IPS-NIHi11 (cell line): ENCODE measurements around the gene GRIA4.

Experiments used
- DNase-seq: peaks from one replicate; pipeline ENCODE4 v3.0.0; 2012; ENCODE audit warnings: mixed read lengths, low spot score

The GRIA4 gene

DNA sequence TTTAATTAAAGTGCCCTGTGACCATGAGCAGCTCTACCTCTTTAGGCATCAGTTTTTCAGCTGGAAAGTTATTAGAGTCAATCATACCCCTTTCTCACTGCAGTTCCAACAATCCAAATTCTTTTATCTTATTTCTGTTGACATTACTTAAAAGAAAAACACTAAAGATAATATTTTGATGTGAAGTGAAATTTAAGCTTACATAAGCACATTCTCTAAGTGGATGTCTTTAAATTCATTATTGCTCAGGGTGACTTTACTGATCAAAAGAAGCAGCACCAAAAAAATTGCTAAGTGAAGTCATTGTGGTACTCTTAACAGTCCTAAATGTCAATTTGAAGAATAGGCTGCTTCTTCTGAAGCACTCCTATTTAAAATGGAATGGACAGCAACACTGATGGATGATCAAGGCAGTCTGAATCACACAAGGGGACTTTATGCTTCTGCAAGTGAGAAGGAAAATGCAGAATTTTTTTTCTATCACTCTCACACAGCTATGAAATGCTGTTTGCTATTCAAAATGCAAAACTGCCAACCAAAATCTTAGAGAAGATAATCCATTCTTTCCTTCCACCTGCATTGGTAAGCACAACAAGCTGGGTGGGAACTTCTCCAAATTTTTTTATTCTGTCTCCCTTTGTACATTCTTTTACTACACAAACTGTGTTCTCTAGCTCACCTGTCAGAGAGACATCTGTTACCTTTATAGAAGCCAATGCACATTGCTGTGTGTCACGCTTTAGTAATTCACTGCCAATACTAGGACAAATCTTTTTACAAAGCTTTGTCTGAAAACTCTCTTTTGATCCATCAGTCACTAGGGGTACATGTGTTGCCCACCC is 179.9 kb downstream of the GRIA4 start:
- DNase-seq: no peak

DNA sequence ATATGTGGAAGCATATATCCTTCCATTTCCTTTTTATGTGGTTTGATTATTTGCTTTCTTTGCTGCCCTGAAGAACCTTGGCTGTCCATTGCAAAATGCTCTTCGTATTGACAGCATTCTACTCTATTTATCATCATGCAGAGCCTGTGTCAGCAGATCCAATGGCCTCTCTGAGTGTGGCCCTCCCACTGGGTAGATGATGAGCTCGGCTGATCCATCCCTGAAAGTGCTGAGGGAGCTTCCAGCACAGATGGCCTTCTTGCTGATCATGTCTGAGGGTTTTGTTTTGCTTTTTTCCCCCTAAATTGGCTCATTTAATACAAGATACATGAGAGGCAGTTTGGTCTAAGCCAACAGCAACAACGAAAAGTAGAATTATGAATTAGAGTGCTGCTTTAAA is 181.0 kb downstream of the GRIA4 start:
- no peak for DNase-seq

DNA sequence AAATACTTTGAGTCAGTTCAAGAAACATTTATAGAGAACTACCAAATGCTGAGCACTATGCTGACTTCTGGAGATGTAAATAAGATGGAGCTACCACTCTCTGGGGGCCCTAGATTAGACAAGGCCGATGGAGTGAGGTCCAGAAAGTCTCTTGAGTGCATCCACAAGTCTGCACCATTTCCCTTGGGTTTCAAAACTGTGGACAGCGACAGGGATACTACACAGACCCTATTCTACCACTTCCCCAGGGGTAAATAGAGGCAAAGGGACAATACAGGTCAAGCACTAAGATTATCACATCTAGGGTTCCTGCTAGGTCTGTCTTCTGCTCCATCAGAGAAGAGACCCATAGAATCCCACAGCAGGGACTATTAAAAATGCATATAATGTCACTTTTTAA is 183.2 kb downstream of the GRIA4 start:
- no peak for DNase-seq

DNA sequence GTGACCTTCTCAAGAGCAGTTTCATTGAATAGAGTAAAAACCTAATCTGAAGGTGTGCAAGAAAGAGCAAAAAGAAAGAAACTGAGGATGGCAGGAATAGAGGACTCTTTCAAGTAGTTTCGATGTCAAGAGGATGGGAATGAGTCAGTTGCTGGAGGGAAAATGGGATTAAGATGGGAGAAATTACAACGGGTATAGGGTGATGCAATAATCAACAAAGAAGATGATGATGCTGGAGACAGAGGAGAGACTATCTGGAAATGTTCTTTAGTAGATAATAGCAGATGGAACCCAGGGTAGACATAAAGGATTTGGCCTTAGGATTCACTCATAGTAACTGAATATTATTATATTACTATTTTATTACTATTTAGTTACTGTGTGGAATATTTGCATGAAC is 189.4 kb downstream of the GRIA4 start:
- DNase-seq: no peak

DNA sequence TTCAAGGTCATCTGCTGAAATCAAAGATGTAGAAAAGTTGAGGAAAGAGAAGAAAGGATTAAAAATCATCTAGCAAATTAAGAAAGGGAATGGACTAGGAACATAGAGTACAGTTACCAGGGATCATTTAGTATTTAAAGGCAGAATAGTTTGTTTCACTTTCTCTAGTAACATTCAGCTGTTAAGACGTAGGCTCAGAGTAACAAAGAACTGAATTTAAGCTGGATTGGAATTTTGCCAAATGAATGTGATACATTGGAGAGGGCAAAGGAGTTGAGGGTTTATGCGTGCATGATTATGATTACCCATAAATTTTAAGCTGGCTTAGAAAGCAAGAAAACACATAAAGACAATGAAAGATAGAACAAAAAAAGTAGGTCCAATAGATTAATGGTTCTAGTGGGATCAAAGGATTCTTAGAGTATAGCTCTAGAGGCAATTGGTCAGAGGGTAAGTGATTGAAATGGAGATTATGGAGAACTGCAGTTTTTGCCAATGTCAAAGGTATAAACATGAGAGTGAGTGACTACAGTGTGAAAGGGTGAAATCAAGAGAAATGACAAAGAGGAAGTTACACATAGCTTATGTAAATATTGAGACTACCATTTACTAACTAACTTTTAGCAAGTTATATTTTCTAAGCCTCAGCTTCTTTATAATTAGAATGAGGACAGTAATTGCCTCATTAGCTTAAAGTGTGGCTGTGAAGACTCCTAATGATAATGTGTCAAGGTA is 190.0 kb downstream of the GRIA4 start:
- no peak for DNase-seq

DNA sequence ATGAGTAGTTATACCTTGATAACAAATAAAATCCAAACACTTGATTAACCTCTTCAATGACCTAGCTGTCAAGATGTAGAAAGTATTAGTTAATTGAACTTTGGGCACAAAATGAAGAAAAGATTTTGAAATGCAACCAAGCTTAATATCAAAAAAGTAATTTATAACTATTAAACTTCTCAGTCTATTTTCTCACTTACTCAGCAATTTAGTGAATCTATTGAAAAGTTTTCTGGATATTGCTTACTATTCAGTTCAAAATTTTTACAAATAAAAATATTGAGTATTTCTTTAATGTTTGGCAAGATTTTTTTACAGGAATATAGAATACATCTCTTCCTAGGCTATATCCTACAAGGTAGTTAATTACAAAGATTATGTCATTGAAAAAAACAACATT is 192.5 kb downstream of the GRIA4 start:
- no peak for DNase-seq

DNA sequence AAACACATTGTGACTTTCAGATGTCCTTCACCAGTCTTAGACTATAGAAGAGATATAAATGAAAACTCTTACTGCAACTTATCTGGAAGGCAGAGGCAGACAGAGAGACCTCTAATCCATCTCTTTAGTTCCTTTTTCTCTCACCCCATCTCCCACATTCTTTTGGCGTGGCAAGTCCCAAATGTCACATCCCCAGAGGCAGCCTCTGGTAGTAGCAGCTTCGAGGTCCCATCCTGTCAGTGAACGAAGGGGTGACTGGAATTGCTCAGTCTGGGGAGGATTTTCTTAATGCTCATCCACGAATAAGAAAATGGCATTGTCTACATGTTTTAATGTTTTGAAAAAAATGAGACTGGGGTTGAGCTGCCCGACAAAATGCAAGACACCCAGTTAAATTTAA is 201.4 kb downstream of the GRIA4 start:
- no peak for DNase-seq

DNA sequence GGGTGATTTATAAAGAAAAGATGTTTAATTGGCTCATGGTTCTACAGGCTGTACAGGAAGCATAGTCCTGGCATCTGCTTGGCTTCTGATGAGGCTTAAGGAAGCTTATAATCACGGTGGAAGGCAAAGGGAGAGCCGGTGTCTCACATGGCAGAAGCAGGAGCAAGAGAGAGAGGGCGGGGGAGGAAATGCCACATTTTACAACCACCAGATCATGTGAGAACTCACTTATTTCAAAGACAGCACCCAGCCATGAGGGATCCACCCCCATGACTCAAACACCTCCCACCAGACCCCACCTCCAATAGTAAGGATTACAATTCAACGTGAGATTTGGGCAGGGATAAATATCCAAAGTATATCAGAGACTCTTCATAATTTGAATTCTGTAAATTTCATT is 211.5 kb downstream of the GRIA4 start:
- DNase-seq: no peak

DNA sequence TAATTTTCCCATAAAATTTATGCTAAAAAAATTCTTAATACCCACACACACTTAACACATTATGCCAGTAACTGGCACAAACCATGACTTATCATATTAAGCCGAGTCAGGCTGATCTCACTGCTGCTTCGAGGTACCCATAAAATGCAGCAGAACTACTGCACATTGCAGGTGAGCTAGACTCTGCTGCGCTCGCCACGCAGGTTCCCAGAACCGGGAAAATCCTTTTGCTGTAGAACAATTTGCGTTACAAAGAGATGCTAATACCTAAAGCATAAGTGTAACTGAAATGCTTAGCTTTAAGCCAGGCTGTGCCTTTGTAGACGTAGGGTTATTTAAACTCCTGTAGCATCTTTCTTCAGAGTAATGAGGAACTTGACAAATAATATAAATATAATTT is 211.9 kb downstream of the GRIA4 start:
- no peak for DNase-seq

DNA sequence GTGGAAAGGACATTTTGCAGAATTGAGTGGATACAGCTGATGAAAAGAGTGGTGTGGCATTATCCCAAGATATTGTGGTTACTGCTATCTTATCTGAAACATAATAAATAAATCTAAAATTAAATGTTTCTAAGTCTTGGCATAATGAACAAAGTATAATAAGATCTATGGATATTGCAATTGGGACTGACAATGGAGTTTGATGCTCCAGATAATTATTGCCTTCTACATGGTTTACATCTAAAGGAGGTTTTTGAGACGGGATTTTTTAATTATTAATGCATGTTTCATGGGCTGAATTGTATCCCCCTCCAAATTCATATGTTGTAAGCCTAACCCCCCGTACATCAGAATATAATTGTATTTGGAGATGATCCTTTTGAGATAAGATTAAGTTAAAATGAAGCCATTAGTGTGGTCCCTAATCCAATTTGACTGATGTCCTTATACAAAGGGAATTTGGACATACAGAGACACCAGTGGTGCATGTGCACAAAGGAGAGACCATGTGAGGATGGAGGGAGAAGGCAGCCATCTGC is 213.7 kb downstream of the GRIA4 start:
- DNase-seq: no peak

DNA sequence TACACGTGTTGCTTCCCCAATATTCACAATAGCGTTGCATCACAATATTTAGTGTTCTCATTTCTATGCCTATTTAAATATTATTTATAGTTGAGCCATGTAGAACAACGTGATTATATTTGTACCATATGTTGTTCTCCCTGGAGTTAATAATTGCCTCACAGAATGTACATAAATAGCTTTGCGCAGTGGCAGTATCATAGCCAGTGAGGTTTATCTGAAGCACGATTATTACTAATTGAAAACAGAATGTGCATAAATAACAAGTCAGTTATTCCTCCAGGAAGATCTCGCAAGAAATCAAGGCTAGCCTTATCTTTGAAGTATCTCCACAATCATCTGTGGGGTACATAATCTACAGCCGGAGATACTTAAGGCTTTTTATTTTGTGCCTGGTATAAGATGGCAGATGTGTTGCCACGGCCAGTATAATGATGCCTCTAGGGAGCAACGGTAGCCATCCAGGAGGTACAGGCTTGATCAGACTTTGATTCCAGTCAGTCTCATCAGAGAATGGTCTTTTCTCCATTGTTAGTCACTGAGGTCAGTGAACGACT is 214.7 kb downstream of the GRIA4 start:
- no peak for DNase-seq

DNA sequence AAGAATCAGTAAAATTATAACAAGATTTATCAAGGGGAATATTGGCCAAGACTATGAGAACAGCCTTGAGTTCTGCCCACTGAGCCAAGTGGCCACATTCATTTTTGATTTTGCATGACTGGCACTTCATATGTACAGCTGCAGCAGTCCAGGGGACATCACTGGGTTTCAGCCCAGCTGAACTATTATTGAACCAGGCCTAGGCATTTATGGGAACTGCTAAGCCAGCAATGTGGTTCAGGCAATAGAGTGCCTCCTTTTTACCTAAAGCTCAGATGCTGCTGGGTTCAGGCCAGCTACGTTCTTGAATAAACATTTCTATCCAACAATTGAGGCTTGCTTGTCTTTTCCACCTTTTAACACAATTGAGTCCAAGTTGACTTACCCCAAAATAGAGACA is 215.3 kb downstream of the GRIA4 start:
- DNase-seq: no peak

DNA sequence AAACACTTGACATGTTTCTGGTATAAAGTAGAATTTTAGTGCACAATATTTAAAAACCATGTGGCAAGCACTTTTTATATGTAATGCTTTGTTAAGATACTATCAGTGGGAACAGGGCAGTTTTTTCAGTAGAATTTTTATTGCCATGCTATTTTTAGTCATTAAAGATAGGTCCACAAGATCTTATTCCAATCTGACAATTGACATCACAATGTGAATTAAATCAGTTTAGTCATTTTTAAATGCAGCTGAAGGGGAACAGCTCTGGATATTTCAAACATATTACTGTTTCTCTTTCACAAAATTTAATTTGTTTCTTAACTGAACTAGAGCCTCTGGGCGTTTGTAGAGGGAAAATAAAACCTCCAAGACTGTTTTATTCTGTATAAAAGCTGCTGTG is 218.0 kb downstream of the GRIA4 start:
- DNase-seq: no peak

DNA sequence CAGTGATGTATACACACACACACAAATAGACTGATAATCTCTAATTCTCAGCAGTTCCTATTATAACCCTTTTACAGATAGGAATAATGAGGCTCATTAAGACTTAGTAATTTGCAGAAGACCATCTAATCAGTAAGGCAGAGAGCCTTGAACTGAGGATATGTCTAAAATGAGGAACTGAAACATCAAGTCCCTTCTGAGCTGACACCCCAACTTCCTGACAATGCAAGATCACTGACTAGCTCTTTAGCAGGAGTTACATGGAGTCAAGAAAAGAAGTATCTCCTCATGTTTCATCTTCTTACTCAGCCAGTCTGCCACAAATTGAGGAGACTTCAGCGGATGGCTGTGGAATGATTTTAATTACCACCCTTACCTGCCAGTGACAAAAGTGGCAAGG is 219.2 kb downstream of the GRIA4 start:
- no peak for DNase-seq

DNA sequence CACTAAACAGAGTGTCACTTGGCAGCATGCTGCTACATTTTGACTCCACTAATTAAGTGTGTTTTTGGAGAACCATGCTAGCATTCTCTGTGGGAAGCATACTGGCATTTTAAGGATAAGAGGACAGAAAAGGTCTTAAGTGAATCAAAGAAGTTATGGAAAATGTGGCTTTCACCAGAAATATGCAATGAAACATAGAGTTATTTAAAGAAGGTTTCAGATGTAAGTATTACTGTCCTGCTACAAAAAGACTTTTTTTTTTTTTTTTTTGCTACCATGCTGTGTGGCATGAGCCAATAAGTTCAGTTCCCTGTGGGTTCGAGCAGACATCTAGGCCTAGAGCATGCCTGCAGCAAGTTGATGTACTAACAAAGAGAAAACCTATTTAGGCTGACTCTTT is 224.6 kb downstream of the GRIA4 start:
- no peak for DNase-seq

DNA sequence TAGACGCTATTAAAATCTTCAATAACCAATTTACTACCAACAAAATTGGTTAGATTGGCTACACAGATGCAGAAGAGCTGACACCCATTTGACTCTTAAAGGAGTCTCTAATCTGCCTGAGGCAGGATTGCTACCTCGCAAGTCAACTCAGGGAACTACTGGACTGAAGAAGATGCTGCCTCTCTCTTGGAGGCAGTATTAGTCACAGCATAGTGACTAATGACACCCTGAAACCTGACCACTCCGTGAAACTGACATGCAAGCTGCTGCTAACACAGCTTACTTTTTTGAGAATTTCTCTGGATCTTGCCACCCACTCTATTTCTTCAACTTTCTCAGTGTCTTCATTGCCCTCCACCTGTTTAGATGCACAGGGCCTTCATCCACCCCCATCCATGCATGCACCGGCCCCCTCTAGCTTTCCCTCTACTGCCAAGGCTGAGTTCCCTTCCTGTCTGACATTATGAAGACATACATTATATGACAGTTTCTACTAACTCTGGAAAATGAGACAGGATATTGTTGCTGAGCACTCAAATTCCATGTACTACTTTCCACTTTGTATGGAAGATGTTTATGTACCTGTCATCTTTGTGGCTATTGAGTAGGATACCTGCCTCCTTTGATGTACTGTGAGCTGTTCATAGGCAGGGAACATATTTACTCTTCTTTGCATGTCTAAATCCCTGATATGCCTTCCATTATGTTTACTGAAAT is 229.0 kb downstream of the GRIA4 start:
- DNase-seq: peak; percentile 13

DNA sequence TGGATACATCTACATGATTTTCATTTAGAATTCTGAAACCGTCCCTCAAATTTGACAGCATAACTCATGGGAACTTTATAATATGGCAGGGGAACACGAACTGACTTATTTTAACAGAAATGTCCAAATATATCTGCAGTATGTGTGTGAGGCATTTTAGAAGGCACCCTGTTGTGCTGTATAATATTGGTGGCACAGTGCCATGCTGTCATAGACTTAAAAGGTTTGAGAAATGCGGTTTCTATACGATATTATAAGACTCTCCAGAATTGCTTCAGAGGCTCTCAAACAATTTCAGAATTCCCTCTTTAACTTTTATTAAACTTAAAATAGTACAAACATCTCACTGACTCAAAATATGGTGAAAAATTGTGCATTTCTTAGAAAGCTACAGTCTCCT is 230.5 kb downstream of the GRIA4 start:
- DNase-seq: no peak

DNA sequence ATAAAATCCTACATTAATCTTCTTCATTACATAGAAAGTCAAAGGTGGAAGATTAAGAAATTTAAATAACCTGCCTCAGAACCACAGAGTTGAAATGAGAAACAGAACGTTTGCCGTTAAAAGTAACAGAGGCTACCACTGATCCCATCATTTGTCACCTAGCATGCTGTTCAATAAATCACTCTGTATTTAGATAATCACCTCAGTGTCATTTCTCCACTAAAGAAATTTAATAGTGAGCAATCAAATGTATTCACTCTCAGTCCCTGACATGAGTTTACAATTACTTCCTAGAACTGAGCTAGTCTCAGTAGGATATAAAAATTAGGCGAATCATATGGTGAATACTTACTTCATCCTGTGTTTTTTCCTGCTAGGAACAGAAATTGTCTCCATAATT is 242.5 kb downstream of the GRIA4 start:
- no peak for DNase-seq

DNA sequence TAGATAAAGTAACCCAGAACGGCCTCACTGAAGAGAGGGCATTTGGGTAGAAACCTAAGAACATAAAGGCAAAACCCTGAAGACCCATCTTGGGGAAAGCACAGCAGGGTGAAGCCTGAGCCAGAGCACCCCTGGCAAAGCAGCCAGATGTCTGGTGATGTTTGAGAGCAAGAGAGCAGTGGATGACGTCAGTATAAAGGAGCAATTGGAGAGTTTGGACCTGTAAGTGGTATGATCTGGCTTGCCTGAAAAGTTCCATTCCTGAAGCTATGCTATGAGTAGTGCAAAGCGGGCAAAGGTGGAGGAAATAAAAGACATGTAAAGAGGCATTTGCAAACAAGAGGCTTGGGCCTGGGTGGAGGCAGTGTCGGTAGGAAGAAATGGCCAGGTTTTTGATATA is 244.4 kb downstream of the GRIA4 start:
- no peak for DNase-seq

DNA sequence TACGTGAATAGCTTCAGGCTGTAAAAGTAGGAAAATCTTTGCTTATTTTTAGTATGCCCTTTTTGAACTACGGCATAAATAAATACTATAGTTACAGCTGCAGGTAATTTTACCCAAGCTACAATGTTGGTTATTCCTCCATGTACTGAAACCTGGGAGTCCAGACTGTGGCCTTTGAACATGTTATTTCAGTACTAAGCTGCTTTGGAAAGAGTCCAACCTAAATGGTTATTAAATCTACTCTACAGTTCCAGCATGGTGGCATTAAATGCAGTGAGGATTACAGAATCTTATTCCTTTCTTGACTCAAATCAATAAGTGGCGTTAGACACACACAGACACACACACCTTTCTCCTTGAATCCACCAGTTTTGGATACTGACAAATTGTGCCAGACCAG is 247.1 kb downstream of the GRIA4 start:
- DNase-seq: no peak

DNA sequence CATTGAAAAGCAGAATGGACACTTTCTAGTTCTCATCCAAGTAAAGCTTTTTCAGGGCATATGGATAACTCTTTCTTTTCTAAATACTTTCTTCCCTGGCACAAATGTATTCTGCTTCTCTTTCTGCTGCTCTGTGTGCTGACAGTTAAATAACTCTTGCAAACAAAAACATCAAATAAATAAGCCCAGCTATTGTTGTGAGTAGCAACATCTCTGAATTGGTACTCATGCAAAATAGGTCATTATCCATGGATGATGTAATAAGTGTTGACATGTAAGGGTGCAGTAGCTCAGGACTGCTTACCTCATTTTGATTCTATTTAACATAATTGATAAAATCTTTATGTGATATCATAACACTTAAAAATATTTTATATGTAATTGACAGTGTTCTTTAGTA is 247.9 kb downstream of the GRIA4 start:
- DNase-seq: no peak

DNA sequence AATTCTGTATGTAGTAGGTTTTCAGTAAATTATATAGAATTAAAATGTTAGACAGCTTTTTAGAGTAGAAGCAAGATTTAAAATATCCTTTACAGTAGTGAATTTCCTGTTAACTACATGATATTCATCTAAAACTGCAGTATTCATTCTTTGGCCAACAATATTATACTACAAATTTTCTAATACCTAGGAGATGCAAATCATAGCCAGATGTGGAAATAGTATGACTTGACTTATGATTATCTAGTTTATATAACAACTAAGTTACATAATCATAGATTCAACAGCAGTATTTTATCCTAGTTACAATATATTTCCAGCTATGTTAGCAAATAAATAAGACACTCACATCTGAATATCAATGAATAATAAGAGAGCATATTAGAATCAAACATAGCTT is 249.0 kb downstream of the GRIA4 start:
- no peak for DNase-seq

DNA sequence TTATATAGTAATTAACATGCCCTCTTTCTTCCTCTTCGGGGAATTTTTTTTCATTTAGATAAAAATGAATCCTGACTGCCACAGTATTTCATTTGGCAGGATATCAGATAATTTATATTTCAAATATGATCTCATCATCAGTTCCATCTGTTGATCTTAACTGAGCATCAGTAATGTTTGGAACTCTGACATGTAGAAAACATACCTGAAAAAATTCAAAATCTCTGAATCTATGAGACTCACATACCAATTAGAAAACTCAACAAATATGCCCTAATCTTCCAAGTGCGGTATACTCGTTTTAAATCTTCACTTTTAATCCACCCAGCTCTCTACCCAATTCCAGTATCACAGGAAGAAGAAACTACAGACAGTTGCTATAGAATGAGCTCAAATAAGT is 250.2 kb downstream of the GRIA4 start:
- DNase-seq: no peak
